Endothelial cell of umbilical vein (primary cell): ENCODE results near the gene PREP. TPM values are rescaled to one million over a fixed set of nuclear protein-coding genes. Genes with fewer than 3 reads are reported as not detected.

Experiments
- BruUV-seq: library from RNA; stranded (reverse); fragments of 400-500 nt; replicated peaks from 2 replicates; lab custom pipeline; 2021; lab: Mats Ljungman, UMichigan
- CTCF ChIA-PET: fragments of 300-600, 350-600 bp; sonication (Branson Sonifier 250); formaldehyde crosslinking; loops from one replicate; lab custom pipeline; 2021; ENCODE audit warnings: antibody characterized with exemption, inconsistent platforms; lab: Charles Lee
- POLR2A ChIA-PET: fragments of 300-600, 350-600 bp; sonication (Branson Sonifier 250); formaldehyde crosslinking; loops from one replicate; lab custom pipeline; 2021; ENCODE audit warnings: antibody characterized with exemption, inconsistent platforms; lab: Charles Lee
- DNase-seq: peaks from one replicate; pipeline ENCODE4 v3.0.0-alpha.2; 2011; ENCODE audit warnings: low read depth, low spot score
- FAIRE-seq: peaks from 2 replicates; lab custom pipeline; 2011; peaks lifted over from hg19 to GRCh38; lab: Jason Lieb, UNC
- H2AFZ ChIP-seq: 2 replicates; pipeline ENCODE4 v1.6.0; 2012; ENCODE audit warnings: low read depth, low read length, control low read depth, inconsistent platforms
- H3K27ac ChIP-seq: 2 replicates; pipeline ENCODE4 v1.5.1; 2011; ENCODE audit warnings: low read depth, mild to moderate bottlenecking, control low read depth, low read length, moderate library complexity; ENCODE audit not compliant: insufficient read depth
- H3K27me3 ChIP-seq, 2 experiments: 2 replicates each; pipeline versions ENCODE4 v1.6.0 to v1.6.1; 2011; ENCODE audit warnings: low read length in 2 of 2, mixed read lengths in 1 of 2; ENCODE audit not compliant: control insufficient read depth in 2 of 2, insufficient read depth in 2 of 2
- H3K36me3 ChIP-seq, 2 experiments: 2 replicates in 1 of 2; 3 replicates in 1 of 2; pipeline ENCODE4 v1.5.1; 2011; ENCODE audit warnings: low read length in 2 of 2, mild to moderate bottlenecking in 1 of 2, moderate library complexity in 1 of 2; ENCODE audit not compliant: control insufficient read depth in 2 of 2, insufficient read depth in 2 of 2; ENCODE audit errors: extremely low read depth in 1 of 2
- H3K4me1 ChIP-seq: 3 replicates; pipeline ENCODE4 v1.5.1; 2011; ENCODE audit warnings: mild to moderate bottlenecking, low read length; ENCODE audit not compliant: control insufficient read depth, insufficient read depth; ENCODE audit errors: extremely low read depth
- H3K4me2 ChIP-seq: 2 replicates; pipeline ENCODE4 v1.6.1; 2011; ENCODE audit warnings: low read length, control low read depth, mixed read lengths; ENCODE audit not compliant: insufficient read depth
- H3K4me3 ChIP-seq, 3 experiments: fragments of 200-600 bp in 1 of 3; sonication (generic), shearing (Covaris generic) in 1 of 3; replicated peaks in 1 of 3; 2 replicates each; pipeline ENCODE4 v1.5.1; 2011 to 2016; ENCODE audit warnings: control low read depth in 3 of 3, low read length in 3 of 3, mild to moderate bottlenecking in 2 of 3, inconsistent platforms in 1 of 3, low read depth in 1 of 3, moderate library complexity in 1 of 3; ENCODE audit not compliant: insufficient read depth in 1 of 3
- H3K79me2 ChIP-seq: 2 replicates; pipeline ENCODE4 v1.6.0; 2012; ENCODE audit warnings: low read length, inconsistent platforms; ENCODE audit not compliant: control insufficient read depth, insufficient read depth
- H3K9ac ChIP-seq: replicated peaks from 2 replicates; pipeline ENCODE3; 2011; ENCODE audit warnings: low read length, control low read depth; ENCODE audit not compliant: insufficient read depth; ENCODE audit errors: extremely low read depth
- H3K9me1 ChIP-seq: replicated peaks from 3 replicates; pipeline ENCODE4 v1.6.0; 2011; ENCODE audit warnings: mild to moderate bottlenecking, low read length; ENCODE audit not compliant: control insufficient read depth, insufficient read depth; ENCODE audit errors: extremely low read depth
- H3K9me3 ChIP-seq: replicated peaks from 2 replicates; pipeline ENCODE4 v1.5.1; 2012; ENCODE audit warnings: low read length, inconsistent platforms; ENCODE audit not compliant: control insufficient read depth, insufficient read depth
- H4K20me1 ChIP-seq: replicated peaks from 2 replicates; pipeline ENCODE3; 2011; ENCODE audit warnings: mild to moderate bottlenecking, low read length; ENCODE audit not compliant: control insufficient read depth, insufficient read depth; ENCODE audit errors: extremely low read depth
- CTCF ChIP-seq, 2 donors: IDR thresholded peaks; 1 replicate in 1 of 2; 2 replicates in 1 of 2; pipeline ENCODE4 v1.5.1; 2011; ENCODE audit warnings: low read length in 2 of 2, mild to moderate bottlenecking in 2 of 2, moderate library complexity in 2 of 2, control low read depth in 1 of 2, inconsistent platforms in 1 of 2, low read depth in 1 of 2; ENCODE audit not compliant: insufficient read depth in 1 of 2; ENCODE audit errors: extremely low read depth in 1 of 2
- EZH2 ChIP-seq: IDR thresholded peaks from 2 replicates; pipeline ENCODE4 v1.6.1; 2012; ENCODE audit warnings: borderline replicate concordance, low read depth, mild to moderate bottlenecking, moderate library complexity, low read length, inconsistent platforms; ENCODE audit not compliant: severe bottlenecking
- GATA2 ChIP-seq: IDR thresholded peaks from 2 replicates; pipeline ENCODE4 v1.7.0; 2011; ENCODE audit warnings: low read depth, mild to moderate bottlenecking, moderate library complexity, mixed read lengths, low read length; ENCODE audit not compliant: insufficient read length, insufficient read depth
- JUN ChIP-seq: IDR thresholded peaks from 2 replicates; pipeline ENCODE4 v1.6.1; 2011; ENCODE audit warnings: borderline replicate concordance, low read depth; ENCODE audit not compliant: insufficient read length, insufficient read depth
- POLR2A ChIP-seq: IDR thresholded peaks from 2 replicates; pipeline ENCODE4 v1.6.1; 2012; ENCODE audit warnings: low read depth, mild to moderate bottlenecking, control low read depth, low read length
- POLR2AphosphoS5 ChIP-seq: IDR thresholded peaks from 2 replicates; pipeline ENCODE4 v1.6.1; 2012; ENCODE audit warnings: low read depth, mild to moderate bottlenecking, control low read depth, low read length, moderate library complexity; ENCODE audit not compliant: insufficient read depth
- dilution Hi-C: fragments of 300-500 bp; cut with MboI; formaldehyde crosslinking; loops from one replicate; pipeline ENCODE4 v1.15.0; 2019; ENCODE audit warnings: low sequenced_read_pairs; ENCODE audit not compliant: extremely low pct_ligation_motif_present
- intact Hi-C: fragments of 100-400 bp; cut with micrococcal nuclease; formaldehyde crosslinking; loops from one replicate; pipeline ENCODE4 v1.10.0; 2022
- polyA plus RNA-seq, 4 experiments: library from polyadenylated mRNA; depleted of rRNA in 3 of 4; stranded (reverse) in 3 of 4; unstranded in 1 of 4; fragments of >200 nt; gene quantifications; 2 replicates each; pipeline versions ENCODE4 v1.2.1 to v1.2.3, GENCODE V29; 2011 to 2012; ENCODE audit warnings: missing spikeins in 1 of 4
- total RNA-seq: library from RNA; stranded (reverse); gene quantifications from 2 replicates; pipeline ENCODE4 v1.2.3, GENCODE V29; 2021

PREP gene
- total and polyA plus RNA-seq, 2 donors (not counting 3 experiments of a cell fraction or from before 2014, with no cell fraction given), result 17.2 to 37.7 TPM

- no peak overlapping the region for H3K27ac ChIP-seq
- no TSS peak for BruUV-seq
- H3K79me2 ChIP-seq, result no peaks in the 10 kb centered on the region
- no peaks in the 10 kb centered on the region for H3K27me3 ChIP-seq
- H3K9ac ChIP-seq, result no peak overlapping the region
- CTCF ChIA-PET, result no interaction called here
- H4K20me1 ChIP-seq, result no peaks in the 10 kb centered on the region
- no peak overlapping the region for H2AFZ ChIP-seq
- H3K4me2 ChIP-seq, result no peak overlapping the region
- intact Hi-C loops (loop anchor here (10.0 kb wide), 1 partner anchor 155 kb away; no protein-coding TSS in a partner anchor), dilution Hi-C loops (no loop called here)
- H3K4me3 ChIP-seq, result no peak overlapping the region
- no peaks in the 10 kb centered on the region for H3K4me1 ChIP-seq
- TF ChIP-seq POLR2AphosphoS5, result no peak
- no peak for TF ChIP-seq EZH2
- no peak for TF ChIP-seq CTCF (IDR thresholded peaks at IDR 0.05; ENCODE audit: extremely low read depth in 1 of 2, insufficient read depth in 1 of 2, low read depth in 1 of 2, low read length in 2 of 2)
- no peak for TF ChIP-seq JUN
- TF ChIP-seq POLR2A, result no peak
- no peak for TF ChIP-seq GATA2
- DNase-seq (peak; percentile 27), FAIRE-seq (no peak)
- POLR2A ChIA-PET, result no interaction called here
- H3K9me1 ChIP-seq, result no peaks in the 10 kb centered on the region
- H3K36me3 ChIP-seq, result no peaks in the 10 kb centered on the region
- H3K9me3 ChIP-seq, result no peaks in the 10 kb centered on the region
These were observed 142.7 kb downstream of the PREP start for GRCh38 chr6:105259913-105260889.
